Measurements from ENCODE around the gene EIF4G3.

DNA sequence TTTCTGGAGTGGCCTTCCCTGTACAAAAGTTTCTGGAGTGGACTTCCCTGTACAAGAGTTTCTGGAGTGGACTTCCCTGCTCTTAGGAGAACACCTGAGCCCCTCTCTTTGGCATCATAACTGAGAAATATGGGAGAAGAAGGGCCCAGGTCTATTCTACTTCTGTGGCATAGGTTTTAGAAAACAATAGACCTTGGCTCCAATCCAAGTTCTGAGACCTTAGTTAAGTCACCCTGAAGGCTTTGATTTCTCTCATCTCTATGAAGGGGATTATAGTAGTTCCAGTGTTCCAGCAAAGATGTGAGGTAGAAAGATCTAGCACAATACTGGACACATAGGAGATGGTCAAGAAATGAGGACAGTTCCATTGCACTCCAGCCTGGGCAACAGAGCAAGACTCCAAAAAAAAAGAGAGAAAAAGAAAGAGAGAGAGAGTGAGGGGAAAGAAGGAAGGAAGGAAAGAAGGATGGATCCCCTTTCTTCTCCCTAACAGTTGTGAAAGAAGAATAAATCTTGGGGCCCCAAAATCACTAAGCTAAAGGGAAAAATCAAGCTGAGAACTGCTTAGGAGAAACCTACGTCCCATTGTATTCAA, 13.3 kb upstream of the EIF4G3 start:
- TF ChIP-seq, protein P1, sequence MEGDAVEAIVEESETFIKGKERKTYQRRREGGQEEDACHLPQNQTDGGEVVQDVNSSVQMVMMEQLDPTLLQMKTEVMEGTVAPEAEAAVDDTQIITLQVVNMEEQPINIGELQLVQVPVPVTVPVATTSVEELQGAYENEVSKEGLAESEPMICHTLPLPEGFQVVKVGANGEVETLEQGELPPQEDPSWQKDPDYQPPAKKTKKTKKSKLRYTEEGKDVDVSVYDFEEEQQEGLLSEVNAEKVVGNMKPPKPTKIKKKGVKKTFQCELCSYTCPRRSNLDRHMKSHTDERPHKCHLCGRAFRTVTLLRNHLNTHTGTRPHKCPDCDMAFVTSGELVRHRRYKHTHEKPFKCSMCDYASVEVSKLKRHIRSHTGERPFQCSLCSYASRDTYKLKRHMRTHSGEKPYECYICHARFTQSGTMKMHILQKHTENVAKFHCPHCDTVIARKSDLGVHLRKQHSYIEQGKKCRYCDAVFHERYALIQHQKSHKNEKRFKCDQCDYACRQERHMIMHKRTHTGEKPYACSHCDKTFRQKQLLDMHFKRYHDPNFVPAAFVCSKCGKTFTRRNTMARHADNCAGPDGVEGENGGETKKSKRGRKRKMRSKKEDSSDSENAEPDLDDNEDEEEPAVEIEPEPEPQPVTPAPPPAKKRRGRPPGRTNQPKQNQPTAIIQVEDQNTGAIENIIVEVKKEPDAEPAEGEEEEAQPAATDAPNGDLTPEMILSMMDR (conservative IDR thresholded peaks at IDR 0.05 in 1 of 2, IDR thresholded peaks at IDR 0.05 in 1 of 2; ENCODE audit: extremely low read depth in 1 of 2, insufficient read depth in 1 of 2, low read depth in 1 of 2, low read length in 2 of 2), result no peak
- TF ChIP-seq EZH2 (IDR thresholded peaks at IDR 0.05; ENCODE audit: borderline replicate concordance, low read length), result no peak
